GM12872 (cell line): ENCODE data around the gene PAPPA2.

Source experiments
- TF ChIP-seq, protein P1 (sequence below): IDR thresholded peaks from 3 replicates; pipeline ENCODE4 v1.5.1; 2011; ENCODE audit warnings: low read depth, mild to moderate bottlenecking, low read length, moderate library complexity; ENCODE audit not compliant: insufficient read depth

PAPPA2 gene

DNA sequence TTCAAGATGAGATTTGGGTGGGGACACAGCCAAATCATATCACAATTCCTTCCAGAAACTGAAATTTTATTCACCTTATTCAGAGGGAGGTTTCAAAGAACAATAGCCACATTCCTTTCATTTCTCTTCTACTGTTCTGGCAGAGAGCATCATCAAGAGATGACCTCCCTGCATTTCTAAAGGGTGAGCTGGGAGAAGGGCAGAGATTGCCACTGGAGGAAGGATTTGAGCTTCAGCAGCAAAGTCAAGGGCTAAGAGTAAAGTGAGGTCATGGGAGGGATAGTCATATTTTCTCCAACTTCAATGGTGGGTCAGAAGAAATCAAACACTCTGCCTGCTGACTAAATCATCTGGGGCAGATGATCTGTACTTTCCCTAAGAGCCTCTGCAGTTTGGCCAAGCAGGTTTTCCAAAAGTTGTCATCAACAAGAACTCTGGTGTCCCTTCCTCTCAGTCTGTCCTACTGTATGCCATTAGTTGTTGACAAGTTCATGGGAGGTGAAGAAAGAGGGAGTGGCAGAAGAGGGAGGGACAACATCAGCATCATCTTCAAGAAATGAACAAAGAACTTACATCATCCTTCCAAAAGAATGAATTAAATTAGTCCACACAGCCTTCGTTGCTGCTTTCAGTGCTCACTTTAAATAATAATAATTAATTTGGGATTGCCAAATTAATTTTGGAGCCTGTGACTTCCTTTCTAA lies 403.2 kb downstream of the PAPPA2 start:
- TF ChIP-seq, protein P1, sequence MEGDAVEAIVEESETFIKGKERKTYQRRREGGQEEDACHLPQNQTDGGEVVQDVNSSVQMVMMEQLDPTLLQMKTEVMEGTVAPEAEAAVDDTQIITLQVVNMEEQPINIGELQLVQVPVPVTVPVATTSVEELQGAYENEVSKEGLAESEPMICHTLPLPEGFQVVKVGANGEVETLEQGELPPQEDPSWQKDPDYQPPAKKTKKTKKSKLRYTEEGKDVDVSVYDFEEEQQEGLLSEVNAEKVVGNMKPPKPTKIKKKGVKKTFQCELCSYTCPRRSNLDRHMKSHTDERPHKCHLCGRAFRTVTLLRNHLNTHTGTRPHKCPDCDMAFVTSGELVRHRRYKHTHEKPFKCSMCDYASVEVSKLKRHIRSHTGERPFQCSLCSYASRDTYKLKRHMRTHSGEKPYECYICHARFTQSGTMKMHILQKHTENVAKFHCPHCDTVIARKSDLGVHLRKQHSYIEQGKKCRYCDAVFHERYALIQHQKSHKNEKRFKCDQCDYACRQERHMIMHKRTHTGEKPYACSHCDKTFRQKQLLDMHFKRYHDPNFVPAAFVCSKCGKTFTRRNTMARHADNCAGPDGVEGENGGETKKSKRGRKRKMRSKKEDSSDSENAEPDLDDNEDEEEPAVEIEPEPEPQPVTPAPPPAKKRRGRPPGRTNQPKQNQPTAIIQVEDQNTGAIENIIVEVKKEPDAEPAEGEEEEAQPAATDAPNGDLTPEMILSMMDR = no peak

DNA sequence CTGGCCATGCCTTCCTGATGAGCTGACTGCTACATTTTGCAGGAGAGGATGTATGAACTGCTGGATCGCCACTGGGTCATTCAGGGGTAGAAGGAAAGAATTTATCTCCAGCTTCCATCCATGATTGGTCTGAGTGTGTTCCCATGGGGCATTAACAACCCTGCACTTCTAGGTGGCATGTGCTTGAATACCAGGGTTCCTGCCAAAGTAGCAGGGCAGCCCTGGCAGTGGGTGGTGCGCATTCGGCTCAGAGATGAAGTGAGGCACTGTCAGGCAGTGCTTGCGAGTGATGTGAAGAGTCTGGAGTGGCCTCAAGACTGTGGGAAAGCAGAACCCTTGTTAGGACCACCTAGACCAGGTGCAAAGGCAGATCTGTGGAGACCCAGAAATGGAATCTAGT lies 406.6 kb downstream of the PAPPA2 start:
- TF ChIP-seq, protein P1 = no peak

DNA sequence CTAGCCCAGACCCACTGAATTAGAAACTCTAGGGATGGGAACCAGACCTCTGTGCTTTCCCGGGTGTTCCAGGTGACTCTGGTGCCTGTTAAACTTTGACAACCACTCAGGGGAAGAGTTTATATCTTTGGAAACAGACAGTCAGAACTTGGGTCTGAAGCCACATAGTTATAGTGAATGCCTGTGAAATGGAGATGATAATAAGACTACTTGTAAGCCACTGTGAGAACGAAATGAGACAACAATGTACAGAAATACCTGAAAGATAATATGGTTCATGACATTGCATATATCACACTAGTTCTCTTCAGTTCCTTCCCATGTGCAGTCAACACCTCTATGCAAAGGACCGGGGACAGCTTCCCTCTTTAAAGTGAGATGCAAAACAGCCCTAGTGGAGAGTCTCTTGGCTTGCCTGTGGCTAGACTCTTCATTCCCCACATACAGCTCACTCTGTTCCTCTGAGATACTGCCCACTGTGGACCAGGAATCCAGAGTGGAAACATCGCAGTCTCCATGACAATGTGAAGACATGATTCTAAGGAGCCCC lies 414.1 kb downstream of the PAPPA2 start:
- TF ChIP-seq, protein P1 = no peak

DNA sequence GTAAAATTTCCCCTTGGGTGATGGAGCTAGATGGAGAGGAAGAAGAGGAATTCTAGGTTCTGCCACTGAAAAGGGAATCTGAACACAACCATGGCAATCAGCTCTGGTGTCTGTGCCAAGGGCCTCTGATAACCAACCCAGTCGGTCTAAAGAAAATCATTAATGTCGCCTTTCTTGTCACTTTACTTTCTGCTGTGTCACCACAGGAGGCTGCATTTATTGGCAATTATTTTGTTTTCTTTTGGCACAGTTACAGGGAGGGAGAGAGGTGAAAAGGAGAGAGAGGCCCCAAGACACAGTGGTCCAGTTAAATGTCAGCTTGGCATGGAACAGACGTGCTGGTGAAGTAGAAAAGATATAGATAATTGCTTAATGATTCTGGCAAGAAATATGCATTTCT lies 414.6 kb downstream of the PAPPA2 start:
- TF ChIP-seq, protein P1 = no peak

DNA sequence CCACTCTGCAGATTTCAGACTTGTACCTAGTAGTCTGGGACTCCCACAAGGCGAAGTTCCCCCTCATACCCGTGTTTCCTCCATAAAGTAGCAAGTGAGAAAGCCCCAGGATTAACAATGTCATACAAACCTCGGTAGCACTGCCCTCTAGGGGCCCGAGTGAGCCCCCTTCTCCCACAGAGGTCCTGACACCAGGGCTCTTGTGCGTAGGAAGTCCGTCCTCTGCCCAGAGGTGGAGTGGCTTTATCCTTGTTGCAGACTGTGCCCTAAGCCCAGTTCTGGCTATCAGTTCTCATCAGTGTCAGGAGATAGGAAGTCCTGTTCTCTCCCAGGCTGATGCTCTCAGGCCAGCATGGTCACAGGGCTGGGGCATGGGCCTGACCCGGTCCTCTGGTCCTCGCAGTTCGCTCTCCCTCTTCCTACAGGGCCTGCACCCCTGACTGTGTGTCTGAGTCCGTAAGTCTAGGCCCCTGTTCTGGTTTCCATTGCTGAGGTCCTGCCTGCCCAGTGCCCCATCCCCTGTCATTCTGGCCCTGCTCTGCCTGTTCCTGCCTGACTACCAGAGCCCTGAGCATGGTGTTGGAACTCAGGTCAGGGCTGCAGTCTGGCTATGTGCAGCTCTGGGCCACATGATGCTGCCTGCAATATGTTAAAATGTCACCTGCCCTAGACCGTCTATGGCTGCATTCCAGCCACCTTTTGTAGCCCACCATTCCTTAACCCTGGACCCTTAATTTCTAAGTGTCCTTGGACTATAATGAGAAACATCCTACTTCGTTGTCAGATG lies 416.0 kb downstream of the PAPPA2 start:
- TF ChIP-seq, protein P1 = peak; percentile 22; the same call in 1 of the 3 replicates

DNA sequence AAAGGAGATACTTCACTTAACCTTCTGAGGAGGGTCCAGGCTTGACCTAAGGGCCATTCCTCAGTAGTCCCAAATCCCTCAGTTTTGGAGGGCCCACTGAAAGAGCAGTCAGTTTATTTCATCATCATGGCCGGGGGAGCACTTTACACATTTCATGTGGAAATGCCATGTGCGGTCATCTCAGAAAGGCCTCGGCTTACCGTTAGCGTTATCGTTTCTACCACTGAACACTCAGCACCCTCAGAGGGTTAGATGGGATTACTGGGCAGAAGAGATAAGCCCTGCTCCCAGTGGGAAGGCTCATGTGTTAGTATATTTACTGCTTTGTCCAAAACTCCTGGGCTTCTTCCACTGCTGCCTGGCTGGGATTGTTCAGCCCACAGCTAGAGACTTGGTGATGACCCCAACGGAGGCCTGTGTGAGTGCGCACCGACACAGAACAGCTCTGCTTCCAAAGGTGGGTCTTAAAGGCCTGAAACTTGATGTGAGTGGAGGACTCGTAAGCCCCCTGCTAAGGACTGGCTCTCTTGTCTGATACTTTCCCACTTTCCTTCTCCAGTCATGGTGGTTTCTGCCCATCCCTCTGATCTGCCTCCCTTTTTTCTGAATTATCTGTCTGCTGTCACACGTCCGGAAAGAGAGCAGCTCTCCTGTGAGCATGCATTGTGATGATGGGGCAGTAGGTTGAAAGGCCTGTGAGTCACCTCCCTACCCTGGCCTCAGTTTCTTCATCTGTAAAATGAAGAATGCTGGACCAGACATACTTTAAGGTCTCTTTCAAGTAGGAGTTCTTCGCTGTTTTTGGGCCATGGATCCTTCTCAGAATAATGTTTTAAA lies 417.0 kb downstream of the PAPPA2 start:
- TF ChIP-seq, protein P1 = no peak

DNA sequence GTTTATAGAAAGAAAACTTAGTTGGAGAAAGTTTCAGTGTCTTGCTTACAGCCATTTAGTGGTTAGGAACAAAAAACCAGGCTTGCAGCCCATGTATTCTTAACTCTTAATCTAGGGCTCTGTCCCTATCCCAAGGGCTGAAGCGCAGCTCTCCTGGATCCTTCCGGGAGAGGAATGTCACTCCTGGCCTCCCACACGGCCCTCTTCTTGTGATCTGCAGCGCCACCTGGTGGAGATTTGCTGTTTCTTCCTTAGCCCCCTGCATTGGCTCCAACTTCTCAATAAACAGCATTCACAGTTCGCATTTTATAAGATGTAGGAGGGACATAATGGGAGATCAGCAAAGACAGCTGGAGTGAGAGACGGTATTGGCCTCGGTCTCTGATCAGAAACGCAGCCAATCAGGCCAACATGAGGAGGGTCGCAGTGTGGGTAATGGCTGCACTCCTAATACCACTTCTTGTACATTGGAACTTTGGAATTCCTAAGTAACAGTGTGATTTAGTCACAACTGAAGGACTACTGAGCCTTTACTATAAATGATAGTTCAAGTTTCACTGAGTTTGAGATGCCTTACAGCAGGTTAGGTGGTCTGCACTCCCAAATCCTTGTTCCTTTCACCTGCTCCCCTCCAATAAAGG lies 418.1 kb downstream of the PAPPA2 start:
- TF ChIP-seq, protein P1 = peak; percentile 84
